ENCODE measurements around the gene GAS7. TPM values are rescaled to one million over a fixed set of nuclear protein-coding genes. Genes with fewer than 3 reads are reported as not detected.

Gene GAS7
- total RNA-seq, 1 donor from 2014 or later, result 2.9 TPM

- no peaks in the 10 kb centered on the region for H3K36me3 Mint-ChIP-seq
- TF ChIP-seq CTCF (IDR thresholded peaks at IDR 0.05) (no peak), EZH2phosphoT487 (IDR thresholded peaks at IDR 0.05) (no peak), EZH2 (IDR thresholded peaks at IDR 0.05) (no peak)
Observed at GRCh38 chr17:9977180-9977575, 221.2 kb downstream of the GAS7 start.

GRCh38 chr17:9976283-9977179, 221.9 kb downstream of the GAS7 start:
- no peak overlapping the region for H2AFZ ChIP-seq (replicated peaks)
- Mint-ChIP-seq H3K27me3 (ENCODE audit: insufficient read depth, low read depth) (peaks cover 3% of the 10 kb centered on the region), H3K4me3 (no peak overlapping the region), H3K36me3 (no peaks in the 10 kb centered on the region), H3K27ac (no peak overlapping the region), H3K4me1 (peaks cover 12% of the 10 kb centered on the region), H3K9me3 (no peaks in the 10 kb centered on the region)
- H3K4me1 ChIP-seq, result peaks cover 19% of the 10 kb centered on the region
- no peak for DNase-seq (ENCODE audit: low spot score)
- no peaks in the 10 kb centered on the region for H3K9me3 ChIP-seq (ENCODE audit: low read depth)
- no peaks in the 10 kb centered on the region for H3K36me3 ChIP-seq
- H4K20me1 ChIP-seq (ENCODE audit: low read depth), result no peaks in the 10 kb centered on the region
- H3K4me2 ChIP-seq, result no peak overlapping the region
- TF ChIP-seq CTCF (IDR thresholded peaks at IDR 0.05) (no peak), EZH2 (IDR thresholded peaks at IDR 0.05) (no peak), EZH2phosphoT487 (IDR thresholded peaks at IDR 0.05) (no peak)
- H3K9ac ChIP-seq, result no peak overlapping the region
- peaks cover 2% of the 10 kb centered on the region for H3F3A ChIP-seq (ENCODE audit: low read depth)
- no peak overlapping the region for H3K4me3 ChIP-seq
- no peaks in the 10 kb centered on the region for H3K27me3 ChIP-seq
- no peaks in the 10 kb centered on the region for H3K79me2 ChIP-seq (ENCODE audit: low read depth)
- H3K27ac ChIP-seq, result no peak overlapping the region

More at GRCh38 chr17:9977180-9977575, 221.2 kb downstream of the GAS7 start:
- peaks cover under 1% of the 10 kb centered on the region for H3K27me3 Mint-ChIP-seq (ENCODE audit: insufficient read depth, low read depth)
- Histone ChIP-seq H3K9ac (no peak overlapping the region), H3K9me3 (ENCODE audit: low read depth) (no peaks in the 10 kb centered on the region), H3K27ac (no peak overlapping the region), H3K36me3 (no peaks in the 10 kb centered on the region), H3K79me2 (ENCODE audit: low read depth) (no peaks in the 10 kb centered on the region), H3F3A (ENCODE audit: low read depth) (peaks cover 2% of the 10 kb centered on the region), H4K20me1 (ENCODE audit: low read depth) (no peaks in the 10 kb centered on the region), H3K4me3 (no peak overlapping the region), H2AFZ (replicated peaks) (no peak overlapping the region), H3K27me3 (no peaks in the 10 kb centered on the region), H3K4me1 (peaks cover 15% of the 10 kb centered on the region), H3K4me2 (no peak overlapping the region)
- no peaks in the 10 kb centered on the region for H3K9me3 Mint-ChIP-seq
- no peak overlapping the region for H3K4me3 Mint-ChIP-seq
- H3K27ac Mint-ChIP-seq, result no peak overlapping the region
- no peak for DNase-seq (ENCODE audit: low spot score)
- H3K4me1 Mint-ChIP-seq, result peaks cover 10% of the 10 kb centered on the region

GRCh38 chr17:9974448-9975381, 223.7 kb downstream of the GAS7 start:
- Mint-ChIP-seq H3K27me3 (ENCODE audit: insufficient read depth, low read depth) (peaks cover 3% of the 10 kb centered on the region), H3K4me1 (peaks cover 13% of the 10 kb centered on the region), H3K27ac (no peak overlapping the region), H3K4me3 (no peak overlapping the region), H3K36me3 (no peaks in the 10 kb centered on the region), H3K9me3 (no peaks in the 10 kb centered on the region)
- H3K9me3 ChIP-seq (ENCODE audit: low read depth), result no peaks in the 10 kb centered on the region
- no peak overlapping the region for H3K4me3 ChIP-seq
- H3K4me1 ChIP-seq, result peaks cover 19% of the 10 kb centered on the region
- no peak for TF ChIP-seq CTCF (IDR thresholded peaks at IDR 0.05)
- TF ChIP-seq EZH2 (IDR thresholded peaks at IDR 0.05), result no peak
- no peak for TF ChIP-seq EZH2phosphoT487 (IDR thresholded peaks at IDR 0.05)
- no peak overlapping the region for H3K4me2 ChIP-seq
- no peaks in the 10 kb centered on the region for H4K20me1 ChIP-seq (ENCODE audit: low read depth)
- H3K27ac ChIP-seq, result no peak overlapping the region
- H3K27me3 ChIP-seq, result no peaks in the 10 kb centered on the region
- no peaks in the 10 kb centered on the region for H3K79me2 ChIP-seq (ENCODE audit: low read depth)
- no peak for DNase-seq (ENCODE audit: low spot score)
- H3K36me3 ChIP-seq, result no peaks in the 10 kb centered on the region
- H2AFZ ChIP-seq (replicated peaks), result no peak overlapping the region
- peaks cover 2% of the 10 kb centered on the region for H3F3A ChIP-seq (ENCODE audit: low read depth)
- no peak overlapping the region for H3K9ac ChIP-seq
